HG02588 (cell line): ENCODE data around the gene CD300LG.
"Not testable (repeated sequence)": the region's sequence is repeated elsewhere in the genome, so short reads cannot be mapped to it uniquely, and the experiment has no call there.

Source experiments
- ATAC-seq: cut with Tn5 transposase; IDR thresholded peaks from one replicate; pipeline ENCODE4 v1.9.1; 2021; ENCODE audit warnings: mild to moderate bottlenecking, moderate library complexity; ENCODE audit not compliant: unreplicated experiment

Gene CD300LG

DNA sequence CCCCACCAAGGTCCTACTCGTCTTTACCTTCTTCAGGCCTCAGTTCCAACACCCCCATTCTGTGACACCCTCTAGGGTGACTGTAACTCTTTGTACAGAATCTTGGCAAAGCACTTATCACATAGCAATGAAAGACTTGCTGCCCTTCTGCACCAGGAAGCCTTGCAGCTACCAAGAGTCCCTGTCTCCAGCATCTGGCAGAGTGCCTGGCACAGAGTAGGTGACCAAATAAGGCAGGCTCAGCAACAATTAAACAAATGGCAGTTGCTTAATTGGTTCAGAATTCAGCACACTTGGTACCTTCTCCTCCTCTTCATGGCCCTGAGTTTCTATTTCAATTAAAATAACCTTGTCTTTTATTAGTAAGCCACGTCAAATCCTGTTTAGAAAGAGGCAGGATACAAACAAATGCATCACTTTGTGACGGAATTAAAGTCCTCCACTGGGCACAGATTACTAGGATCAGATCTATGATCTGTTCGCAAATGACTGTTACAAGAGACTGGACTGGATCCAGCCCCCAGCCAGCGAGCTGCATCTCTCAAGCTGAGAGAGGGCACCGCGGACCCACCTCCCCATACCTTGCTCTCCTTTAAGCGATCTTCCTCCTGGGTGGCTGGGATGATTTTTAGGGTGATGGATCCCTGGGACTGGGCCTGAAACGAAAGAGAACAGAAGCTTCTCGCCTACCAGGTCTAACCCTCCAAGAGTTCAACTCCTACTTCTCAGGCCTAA lies 23.5 kb upstream of the CD300LG start:
- no peak for ATAC-seq

DNA sequence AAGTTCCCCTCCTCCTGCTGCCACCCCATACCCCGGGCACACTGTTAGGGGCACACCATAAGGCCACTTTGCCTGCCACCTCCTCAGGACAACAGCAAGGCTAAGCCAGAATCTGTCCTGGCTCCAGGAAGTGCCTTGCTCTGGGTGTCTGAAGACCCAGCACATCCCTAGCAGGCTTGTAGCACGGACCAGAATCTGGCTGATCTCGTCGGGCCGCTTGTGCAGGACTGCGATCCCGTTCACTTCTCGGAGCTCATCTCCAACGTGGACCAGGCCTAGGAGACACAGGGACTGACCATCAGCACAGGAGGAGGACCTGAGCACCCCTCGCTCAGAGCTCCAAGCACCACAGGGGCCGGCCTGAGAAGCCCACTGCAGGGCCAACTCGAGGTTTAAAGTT lies 21.4 kb upstream of the CD300LG start:
- ATAC-seq: no peak

DNA sequence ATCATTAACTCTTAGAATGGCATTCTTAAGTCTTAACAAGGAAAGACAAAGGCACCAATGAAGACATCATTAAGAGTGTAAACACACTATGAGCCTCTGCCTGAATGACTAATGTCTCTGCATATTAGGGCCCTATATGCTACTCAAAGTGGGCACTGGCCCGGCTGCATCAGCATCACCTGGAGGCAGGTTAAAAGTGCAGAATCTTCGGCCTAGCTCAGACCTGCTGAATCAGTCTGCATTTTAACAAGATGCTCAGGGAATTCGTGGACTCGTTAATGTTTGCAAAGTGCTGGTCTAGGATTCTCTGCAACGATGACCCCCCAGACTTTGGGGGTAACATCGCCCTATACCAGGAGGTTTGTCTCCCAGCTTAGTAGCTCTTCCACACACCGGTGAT lies 20.8 kb upstream of the CD300LG start:
- ATAC-seq: no peak

DNA sequence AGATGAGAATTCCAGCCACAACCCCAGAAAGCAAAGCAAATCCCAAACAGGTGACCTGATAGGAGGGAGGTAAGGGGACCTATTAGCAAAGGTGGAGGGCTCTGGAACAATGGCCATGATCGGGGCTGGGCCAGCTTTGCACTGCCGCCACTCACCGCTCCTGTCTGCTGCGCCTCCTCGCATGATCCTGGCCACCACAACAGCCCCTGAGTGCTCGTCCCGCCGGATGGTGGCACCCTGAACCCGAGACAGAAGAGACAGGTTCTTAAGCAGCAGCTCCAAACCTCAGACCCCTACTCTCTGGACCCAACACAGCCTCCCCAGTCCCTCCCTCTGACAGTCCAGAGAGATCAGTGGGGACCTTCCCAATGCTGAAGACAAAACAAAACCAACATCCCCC lies 19.4 kb upstream of the CD300LG start:
- no peak for ATAC-seq

DNA sequence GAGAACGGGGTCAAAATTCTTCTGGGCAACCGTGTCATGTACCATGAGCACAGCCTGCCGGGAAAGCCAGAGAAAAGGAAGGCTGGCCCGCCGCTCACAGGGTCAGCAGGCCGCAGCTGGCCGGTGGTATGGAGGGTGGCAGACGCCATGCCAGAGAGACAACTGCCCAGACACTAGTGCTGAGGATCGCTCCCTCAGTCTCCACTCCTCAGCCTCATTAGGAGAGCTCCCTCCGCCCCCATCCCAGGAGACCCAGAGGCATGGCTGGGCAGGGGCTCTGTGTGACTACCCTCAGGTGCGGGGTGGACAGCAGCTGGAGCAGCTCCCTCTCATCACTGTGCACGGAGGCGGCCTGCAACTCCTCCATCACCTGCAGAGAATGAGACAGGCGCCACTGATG lies 17.2 kb upstream of the CD300LG start:
- ATAC-seq: no peak

DNA sequence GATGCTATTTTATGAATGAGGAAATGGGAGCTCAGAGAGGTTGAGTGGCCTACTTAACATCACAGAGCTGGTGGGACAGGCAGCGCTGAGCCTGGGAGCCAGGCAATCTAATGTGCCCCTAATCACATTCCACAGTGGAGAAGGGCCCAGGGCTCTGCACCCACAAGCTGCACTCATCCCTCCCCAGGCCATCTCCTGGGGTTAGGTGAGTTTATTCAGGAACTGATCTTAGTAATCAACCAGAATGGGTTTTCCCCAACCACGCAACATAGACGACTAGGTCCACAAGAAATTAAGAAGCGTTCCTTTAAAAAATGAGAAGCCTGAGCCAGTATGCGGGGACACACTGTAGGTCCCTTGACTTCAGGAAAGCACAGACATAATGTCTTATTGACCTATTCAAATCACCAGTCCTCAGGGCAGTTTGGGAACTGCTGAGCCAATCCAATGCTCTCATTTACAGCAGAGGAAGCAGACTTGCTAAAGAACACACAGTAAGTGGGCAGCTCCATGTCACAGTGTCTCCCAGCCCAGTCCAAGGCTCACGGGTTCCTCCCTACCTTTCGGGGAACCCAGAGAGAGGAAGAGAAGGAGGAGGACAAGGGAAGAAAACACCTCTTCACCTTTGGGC lies 16.4 kb upstream of the CD300LG start:
- ATAC-seq: no peak

DNA sequence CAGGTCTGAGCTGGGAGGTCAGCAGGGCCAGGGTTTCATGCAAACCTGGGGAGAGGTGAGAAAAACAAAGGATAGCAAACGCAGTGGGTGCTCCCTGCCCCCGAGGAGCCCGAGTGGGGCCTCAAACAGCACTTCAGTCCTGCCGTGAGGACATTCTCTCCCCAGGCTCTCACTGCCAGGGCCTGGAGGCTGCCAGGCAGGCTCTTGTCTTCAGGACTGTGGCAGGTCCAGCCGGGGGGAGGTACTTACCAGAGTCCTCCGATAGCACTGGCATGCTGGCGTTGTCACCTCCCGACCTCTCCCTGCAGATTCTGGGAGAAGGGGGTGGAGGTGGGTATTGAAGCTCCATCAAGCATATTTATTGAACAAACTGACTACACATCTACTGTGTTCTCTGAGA lies 15.3 kb upstream of the CD300LG start:
- no peak for ATAC-seq

DNA sequence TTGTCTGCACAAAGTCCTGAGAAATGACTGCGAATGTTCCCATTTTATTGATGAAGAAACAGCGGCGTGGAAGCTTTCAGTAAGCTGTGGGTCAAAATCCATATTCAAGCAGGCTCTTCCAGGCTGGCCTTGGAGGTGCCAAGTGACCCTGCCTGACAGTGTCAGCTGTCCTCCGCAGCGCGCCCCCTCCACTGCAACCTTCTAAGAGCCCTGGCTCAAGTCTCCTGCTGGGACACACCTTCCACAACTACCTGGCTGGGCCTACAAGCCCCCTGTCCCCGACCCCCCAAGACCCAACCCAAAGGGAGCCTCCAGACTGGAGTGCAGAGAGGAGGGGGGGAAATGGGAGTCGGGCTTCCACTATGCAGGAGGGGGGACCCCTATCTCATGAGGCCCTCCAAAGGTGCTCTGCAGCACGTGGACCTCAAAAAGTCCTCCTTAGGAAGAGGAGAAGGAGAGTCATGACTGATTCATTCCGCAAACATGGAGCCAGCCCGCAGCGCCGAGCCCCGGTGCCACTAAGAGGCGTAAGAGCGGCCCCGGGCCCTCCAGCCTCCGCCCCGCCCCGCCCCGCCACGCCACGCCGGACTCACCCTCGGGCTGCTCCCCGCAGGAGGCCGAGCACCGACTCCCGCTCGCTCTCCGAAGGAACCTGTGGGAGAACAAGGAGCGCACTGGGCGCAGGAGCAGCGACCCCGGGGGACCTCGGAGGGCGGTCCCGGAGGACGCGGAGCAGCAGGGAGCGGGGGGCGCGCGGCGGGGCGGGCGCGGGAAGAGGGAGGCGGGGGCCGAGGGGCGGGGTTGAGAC lies 14.6 kb upstream of the CD300LG start:
- ATAC-seq: no peak

DNA sequence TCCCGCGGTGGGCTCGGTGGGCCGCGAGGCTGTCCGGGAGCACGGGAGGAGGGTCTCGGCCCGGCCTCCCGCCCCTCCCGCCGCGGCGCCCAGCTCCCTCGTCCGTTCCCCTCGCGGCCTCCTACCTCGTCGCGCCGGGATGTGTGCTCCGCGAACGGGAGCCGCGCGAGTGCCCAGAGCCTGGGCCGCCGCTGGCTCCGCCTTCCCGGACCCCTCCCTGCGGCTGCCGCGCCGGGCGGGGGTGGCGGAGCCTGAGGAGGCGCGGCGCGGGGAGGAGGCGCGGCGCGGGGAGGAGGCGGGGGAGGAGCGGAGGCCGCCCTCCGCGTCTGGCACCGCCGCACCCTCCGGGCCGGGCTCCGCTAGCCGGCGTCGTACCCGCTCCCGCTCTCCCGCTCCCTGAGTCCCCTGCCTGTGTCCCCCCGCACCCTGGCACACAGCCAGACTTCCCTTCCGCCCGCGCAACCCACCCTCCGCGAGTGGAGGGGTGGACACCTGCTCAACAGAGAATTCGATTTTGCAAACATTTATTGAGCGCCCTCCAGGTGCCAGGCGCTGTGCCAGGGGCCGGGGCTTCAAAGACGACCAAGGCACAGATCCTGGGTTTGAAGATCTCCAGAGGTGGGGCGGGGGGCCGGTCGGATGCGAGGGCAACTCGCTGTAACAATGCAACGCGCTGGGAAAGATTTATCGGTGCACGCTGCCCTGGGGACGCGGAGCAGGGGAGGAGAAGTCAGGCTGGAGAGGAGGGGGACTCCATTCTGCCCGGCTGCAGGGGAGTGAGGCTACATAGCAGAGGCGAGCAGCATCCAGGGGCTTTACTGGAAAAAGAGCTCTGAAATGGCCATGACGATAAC lies 13.8 kb upstream of the CD300LG start, which contains the start of gene MPP3:
MPP3 (minus strand) TSS at position 171 of the 854 bp plus-strand sequence. CDS start 1,240 bp downstream, outside the sequence.
- ATAC-seq: no peak

DNA sequence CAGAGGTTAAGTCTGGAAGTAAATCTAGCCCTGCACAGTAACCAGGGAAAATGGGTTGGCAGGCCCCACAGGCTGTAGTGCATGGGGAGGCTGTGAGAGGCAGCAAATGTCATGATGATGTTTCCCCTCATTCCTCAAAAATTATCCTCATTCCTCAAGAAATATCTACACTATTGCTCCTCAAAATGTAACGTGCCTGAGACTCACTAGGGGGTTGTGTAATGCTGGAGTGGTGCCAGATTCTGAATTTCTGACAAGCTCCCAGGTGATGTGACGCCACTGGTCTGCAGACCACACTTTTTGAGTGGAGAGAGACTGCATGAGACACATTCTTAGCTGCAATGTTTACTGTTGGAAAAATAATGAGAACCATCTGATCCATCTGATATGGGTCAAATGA lies 12.9 kb upstream of the CD300LG start:
- ATAC-seq: no peak

DNA sequence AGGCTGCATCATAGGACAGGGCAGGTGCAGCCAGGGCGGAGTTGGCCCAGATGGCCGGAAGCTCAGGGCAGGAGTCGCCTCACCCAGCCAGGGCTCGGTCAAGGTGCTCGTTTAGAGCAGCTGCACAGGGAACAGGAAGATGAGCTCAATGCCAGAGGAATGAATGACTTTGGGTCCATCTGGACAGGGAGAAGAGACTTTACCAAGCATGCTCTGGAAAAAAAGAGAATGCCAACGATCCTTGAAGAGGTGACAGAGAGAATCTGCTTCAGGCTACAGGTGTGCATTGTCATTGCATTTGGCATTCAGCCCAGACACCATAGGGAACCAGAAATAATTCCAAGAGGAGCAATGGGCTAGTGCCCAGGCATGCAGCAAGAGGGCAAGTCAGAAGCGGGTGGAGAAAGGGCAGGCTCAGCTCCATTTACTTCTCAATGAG lies 7.3 kb upstream of the CD300LG start:
- no peak for ATAC-seq

DNA sequence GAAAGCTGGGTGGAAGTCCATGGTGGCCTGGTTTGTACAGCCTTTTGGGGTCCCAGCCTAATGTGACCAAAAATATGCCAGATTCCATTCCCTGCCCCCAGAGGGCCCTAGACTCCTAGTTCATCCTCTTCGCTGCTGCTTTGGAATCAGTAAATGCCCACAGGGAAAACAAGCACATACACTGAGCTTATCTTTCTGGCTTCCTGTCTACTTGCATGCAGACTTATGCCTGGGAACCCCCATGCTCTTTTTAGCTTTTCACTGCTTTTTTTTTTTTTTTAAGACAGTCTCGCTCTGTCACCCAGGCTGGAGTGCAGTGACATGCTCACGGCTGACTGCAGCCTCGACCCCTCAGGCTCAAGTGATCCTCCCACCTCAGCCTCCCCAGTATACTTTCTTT lies 6.2 kb upstream of the CD300LG start:
- ATAC-seq: no peak

DNA sequence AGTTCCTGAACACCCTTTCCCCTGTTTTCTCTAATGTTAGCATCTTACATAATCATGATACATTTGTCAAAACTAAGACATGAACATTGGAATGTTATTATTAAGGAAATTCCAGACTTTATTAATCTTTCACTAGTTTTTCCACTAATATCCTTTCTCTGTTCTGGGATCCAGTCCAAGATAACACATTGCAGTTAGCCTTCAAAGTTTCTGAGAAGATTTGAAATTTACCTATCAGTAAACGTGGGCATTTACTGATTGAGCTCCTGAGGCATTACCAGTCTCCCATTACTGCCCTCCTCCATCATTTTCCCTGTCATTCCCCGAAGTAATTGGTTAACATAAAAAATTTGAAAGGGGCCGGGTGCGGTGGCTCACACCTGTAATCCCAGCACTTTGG lies 5.7 kb upstream of the CD300LG start:
- no peak for ATAC-seq

DNA sequence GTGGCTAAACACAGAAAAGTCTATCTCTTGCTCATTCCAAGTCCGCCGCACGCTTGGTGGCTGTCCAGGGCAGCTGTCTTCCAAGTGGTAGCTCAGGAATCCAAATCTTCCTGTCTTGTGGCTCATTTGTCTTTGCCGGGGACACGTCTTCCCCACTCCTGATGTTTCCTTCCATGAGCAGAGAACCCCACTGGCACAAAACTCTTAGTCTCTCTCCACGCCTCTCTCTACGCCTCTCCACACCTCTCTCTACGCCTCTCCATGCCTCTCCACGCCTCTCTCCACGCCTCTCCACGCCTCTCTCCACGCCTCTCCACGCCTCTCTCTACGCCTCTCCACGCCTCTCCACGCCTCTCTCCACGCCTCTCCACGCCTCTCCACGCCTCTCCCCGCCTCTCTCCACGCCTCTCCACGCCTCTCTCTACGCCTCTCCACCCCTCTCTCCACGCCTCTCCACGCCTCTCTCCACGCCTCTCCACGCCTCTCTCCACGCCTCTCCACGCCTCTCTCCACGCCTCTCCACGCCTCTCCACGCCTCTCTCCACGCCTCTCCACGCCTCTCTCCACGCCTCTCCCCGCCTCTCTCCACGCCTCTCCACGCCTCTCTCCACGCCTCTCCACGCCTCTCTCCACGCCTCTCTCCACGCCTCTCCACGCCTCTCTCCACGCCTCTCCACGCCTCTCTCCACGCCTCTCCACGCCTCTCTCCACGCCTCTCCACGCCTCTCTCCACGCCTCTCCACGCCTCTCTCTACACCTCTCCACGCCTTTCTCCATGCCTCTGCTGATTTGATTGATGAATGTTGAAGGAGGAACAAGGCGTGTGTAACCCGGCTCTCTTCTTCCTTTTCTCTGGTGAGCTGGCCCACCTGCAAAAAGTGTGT lies 4.6 kb upstream of the CD300LG start:
- not testable (repeated sequence) for ATAC-seq

DNA sequence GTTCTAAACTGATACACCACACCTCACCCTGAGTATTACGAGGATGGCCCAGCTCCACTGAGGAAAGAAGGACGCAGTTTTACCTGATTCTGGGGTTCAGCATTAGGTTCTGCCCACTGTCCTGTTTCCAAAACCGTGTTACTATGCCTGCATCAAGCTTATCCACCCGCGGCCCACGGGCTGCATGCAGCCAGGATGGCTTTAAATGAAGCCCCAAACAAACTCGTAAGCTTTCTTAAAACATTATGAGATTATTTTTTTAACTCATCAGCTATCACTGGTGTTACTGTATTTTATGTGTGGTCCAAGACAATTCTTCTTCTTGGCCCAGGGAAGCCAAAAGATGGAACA lies 4.0 kb upstream of the CD300LG start:
- ATAC-seq: no peak

DNA sequence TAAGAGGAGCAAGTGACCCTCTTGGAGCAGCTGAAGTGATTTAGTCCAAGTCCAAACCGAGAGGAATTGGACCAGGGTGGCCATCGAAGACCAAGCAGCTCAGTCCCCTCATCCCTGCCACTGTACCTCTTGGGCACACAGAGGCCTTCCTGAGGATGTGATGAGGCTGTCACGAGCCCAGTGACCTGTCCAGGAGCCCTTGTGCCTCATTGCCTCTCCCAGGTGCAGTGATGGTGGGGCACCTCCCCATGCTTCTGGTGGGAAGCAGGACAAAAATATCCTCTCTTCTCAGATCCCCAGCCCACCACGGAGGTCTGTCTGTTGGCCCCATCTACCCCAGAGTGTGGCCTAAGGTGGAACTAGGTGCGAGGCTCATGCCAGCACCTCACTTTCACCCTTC lies 2.7 kb upstream of the CD300LG start:
- ATAC-seq: no peak

DNA sequence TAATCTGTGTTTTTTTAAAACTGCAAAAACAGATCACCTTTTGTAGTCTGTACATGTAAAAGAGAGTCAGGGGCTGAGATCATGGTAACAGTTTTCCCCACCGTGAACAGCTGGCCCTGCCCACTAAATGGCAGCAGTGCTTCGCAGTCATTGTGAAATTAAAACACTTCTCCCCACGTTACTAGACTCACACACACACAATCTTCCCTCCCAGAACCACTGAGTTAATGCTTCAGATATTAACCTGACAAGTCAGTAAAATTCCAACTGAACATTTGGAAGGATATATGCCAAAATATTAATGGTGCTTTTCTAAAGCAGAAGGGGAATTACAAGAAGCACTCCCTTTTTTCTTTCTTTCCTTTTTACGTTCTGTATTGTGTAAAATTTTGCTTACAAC lies 1.2 kb upstream of the CD300LG start:
- ATAC-seq: no peak

DNA sequence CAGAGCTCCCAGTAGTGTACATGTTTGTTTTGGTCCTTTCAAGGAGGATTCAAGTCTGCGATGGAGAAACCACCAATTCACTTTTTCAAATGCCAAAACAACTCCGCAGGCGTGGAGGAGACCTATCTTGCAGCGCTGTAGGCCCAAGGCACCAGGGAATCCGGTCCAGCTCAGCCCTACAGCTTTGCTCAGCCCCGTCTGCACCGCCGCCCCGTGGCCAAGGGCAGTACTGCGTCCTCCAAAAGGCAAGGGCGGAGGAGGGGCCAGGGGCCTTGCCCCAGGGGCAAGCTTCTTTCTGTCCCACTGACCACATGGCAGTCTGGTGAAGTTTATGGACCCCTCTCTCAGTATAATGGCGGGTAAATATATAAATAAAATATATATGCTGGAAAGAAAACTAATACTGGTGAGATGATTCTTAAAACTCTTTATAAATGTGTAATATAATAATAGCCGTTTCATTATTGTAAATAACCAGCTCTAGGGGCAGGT lies 709 bp upstream of the CD300LG start:
- no peak for ATAC-seq

DNA sequence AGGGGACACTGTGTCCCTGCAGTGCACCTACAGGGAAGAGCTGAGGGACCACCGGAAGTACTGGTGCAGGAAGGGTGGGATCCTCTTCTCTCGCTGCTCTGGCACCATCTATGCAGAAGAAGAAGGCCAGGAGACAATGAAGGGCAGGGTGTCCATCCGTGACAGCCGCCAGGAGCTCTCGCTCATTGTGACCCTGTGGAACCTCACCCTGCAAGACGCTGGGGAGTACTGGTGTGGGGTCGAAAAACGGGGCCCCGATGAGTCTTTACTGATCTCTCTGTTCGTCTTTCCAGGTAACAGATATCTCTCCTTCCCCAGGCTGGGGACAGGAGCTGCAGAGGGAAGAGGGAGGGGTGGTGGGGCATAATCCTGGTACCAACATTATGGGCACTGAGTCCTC lies 1.6 kb downstream of the CD300LG start:
- ATAC-seq: no peak

DNA sequence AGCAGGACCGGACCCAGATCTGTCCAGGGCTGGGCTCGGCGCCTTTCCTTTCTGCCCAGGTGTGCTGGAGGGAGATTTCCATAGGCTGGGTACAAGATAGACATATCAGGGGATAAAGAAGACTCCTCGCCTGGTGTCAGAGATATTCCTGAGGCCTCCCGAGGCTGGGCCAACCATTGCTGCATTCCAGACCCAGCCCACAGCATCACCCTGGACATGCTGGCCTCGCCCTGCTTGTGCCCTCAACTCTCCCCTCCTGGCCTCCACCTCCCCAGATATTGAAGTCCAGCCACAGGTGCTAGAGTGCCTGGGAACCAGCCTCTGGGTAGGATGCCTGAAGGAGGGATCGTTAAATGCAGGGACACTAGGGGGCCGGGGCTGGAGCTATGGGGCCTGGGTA lies 2.1 kb downstream of the CD300LG start:
- no peak for ATAC-seq
